Mesangial cell (primary cell): ENCODE results near the gene RABL6. TPM values are rescaled to one million over a fixed set of nuclear protein-coding genes. Genes with fewer than 3 reads are reported as not detected.

Experiments
- total RNA-seq: library from RNA; depleted of rRNA; stranded (reverse); fragments of >200 nt; gene quantifications from 2 replicates; pipeline ENCODE4 v1.2.3, GENCODE V29; 2015

Gene RABL6, protein sequence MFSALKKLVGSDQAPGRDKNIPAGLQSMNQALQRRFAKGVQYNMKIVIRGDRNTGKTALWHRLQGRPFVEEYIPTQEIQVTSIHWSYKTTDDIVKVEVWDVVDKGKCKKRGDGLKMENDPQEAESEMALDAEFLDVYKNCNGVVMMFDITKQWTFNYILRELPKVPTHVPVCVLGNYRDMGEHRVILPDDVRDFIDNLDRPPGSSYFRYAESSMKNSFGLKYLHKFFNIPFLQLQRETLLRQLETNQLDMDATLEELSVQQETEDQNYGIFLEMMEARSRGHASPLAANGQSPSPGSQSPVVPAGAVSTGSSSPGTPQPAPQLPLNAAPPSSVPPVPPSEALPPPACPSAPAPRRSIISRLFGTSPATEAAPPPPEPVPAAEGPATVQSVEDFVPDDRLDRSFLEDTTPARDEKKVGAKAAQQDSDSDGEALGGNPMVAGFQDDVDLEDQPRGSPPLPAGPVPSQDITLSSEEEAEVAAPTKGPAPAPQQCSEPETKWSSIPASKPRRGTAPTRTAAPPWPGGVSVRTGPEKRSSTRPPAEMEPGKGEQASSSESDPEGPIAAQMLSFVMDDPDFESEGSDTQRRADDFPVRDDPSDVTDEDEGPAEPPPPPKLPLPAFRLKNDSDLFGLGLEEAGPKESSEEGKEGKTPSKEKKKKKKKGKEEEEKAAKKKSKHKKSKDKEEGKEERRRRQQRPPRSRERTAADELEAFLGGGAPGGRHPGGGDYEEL
- 117 and 144 TPM in 2 replicates for total RNA-seq

DNA sequence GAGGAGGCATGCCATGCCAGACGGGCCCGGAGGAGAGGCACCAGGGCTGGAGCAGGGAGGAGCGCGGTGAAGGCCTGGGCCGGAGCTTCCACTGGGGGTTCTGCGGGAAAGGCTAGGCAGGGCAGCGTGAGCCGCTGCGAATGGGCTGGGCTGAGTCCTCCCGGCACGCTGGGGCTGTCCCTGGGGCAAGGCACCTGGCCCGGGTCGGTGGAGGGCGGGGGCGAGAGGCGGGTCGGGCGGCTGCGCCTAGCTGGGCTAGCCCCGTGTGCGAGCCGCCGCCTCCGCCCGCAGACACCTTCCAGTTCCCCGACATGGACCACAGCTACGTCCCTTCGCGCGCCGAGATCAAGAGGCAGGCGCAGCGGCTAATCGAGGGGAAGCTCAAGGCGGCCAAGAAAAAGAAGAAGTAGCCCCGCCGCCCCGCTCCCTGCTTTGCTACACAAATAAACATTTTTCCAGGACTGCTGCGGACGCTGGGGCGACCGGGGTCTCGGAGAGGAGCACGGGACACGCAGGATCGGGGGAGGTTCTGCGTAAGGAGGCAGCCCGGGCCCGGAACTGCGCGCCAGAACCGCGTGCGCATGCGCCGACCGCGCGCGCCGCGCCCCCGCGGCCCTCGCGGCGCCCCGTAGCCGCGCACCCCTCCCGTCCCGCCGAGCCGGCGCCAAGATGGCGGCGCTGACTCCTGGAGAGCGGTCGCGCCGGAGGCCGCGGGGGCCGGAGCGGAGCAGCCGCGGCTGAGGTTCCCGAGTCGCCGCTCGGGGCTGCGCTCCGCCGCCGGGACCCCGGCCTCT is at the start of gene RABL6:
Gene RABL6, plus strand, starts transcription at position 668 of the 794 bp plus-strand sequence. CDS start 249 bp downstream, outside the sequence.

GRCh38 chr9:136764301-136764891 is 43.4 kb upstream of the RABL6 start, which contains the start of gene LCN15:
TSS of gene LCN15 (minus strand) at chr9:136764518. CDS start at chr9:136764488, 30 bp downstream.

DNA sequence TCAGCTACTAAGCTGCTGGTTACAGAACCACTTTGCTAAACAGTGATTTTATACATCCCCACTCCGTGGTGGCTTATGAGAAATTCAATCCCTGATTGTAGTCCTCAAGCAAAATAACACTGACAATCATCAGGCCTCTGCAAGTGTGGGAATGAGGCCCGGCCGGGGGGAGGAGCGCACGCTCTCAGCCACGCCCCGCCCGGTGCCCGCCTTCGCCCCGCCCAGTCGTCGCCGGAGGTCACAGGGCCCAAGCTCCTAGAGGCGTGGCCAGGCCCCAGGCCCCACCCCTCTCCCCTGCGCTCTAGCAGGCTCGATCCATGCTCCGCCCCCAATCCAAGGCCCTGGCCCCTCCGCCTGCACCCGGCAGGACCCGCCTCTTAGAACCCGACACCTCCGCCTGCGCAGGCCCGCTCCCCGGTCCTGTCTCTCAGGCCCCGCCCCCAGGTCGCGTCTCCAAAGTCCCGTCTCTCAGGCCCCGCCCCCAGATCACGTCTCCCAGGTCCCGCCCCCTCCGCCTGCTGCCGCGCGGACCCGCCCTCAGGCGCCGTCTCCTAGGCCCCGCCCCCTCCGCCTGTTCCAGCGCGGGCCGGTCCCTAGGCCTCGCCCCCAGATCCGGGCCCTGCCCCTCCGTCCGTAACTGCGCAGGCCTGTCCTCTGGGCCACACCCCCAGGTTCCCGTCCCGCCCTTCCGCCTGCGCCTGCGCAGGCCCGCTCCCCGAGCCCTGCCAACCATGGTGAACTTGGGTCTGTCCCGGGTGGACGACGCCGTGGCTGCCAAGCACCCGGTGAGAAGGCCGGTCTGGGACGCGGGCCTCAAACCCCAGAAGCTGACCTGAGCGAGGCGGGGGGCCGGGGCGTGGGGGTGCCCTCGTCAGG is 16.9 kb upstream of the RABL6 start, which contains the start of gene TMEM141:
Gene TMEM141, plus strand, starts transcription at position 705 of the 876 bp plus-strand sequence. Its CDS starts 27 bp downstream, at position 732.

DNA sequence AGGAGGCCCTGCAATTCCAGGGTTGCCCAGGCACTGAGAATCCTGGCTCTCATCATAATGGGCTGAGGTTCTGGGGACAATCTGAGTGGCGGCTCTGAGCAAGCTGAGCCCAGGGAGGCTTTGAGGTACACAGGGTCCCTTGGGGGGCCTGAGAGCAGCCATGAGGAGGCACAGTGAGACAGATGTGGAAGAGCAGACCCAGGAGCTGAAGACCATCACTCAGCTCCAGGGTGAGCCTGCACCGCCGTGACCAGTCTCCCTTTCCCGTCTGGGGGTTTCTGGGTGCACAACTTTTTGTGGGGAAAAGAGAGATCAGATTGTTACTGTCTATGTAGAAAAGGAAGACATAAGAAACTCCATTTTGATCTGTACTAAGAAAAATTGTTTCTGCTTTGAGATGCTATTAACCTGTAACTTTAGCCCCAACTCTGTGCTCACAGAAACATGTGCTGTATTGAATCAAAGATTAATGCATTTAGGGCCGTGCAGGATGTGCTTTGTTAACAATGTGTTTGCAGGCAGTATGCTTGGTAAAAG is 11.4 kb upstream of the RABL6 start, which contains the start of gene CCDC183:
Gene CCDC183, plus strand, starts transcription at position 101 of the 537 bp plus-strand sequence. Its CDS starts 60 bp downstream, at position 161.

GRCh38 chr9:136842380-136842948 is 34.7 kb downstream of the RABL6 start, which contains the start of gene AJM1:
TSS of gene AJM1 (plus strand) at chr9:136842478. CDS start at chr9:136844415, 1,937 bp downstream.

DNA sequence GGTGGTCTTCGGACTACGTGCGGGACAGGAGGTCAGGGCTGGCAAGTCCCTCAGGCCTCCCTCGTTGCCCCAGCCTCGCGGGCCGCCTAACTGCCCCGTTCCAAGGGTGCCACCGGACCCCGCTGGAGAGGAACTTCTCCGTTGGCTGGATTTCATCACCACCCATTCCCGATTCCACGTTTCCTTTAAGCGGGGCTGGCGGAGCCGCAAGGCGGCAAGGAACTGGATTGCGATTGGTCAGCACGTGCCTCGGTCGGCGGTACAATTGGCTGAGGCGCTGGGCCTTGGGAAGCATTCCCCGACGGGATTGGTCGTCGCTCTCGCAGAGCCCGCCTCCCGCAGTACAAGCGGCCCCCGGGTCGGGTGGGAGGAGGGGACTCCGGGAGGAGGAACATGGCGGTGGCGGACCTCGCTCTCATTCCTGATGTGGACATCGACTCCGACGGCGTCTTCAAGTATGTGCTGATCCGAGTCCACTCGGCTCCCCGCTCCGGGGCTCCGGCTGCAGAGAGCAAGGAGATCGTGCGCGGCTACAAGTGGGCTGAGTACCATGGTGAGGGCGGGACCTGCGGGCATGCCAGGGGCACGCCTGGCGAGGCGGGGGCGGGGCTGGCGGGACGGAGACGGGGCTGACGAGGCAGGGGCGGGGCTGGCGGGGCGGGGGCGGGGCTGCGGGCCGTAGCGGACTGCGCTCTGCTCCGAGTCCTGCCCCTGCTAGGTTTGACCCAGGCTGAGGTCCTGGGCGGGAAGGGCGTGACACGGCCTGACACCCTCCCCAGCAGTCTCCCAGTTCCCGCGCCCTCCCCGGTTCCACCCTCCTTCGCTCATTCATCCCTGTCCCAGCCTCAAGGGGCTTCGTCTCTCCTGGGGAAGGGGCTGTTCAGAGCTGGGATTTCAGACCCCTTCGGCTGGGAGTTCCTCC is 41.6 kb downstream of the RABL6 start, which contains the start of gene PHPT1:
Gene PHPT1, plus strand, starts transcription at position 372 of the 922 bp plus-strand sequence. Its CDS starts 22 bp downstream, at position 394.

DNA sequence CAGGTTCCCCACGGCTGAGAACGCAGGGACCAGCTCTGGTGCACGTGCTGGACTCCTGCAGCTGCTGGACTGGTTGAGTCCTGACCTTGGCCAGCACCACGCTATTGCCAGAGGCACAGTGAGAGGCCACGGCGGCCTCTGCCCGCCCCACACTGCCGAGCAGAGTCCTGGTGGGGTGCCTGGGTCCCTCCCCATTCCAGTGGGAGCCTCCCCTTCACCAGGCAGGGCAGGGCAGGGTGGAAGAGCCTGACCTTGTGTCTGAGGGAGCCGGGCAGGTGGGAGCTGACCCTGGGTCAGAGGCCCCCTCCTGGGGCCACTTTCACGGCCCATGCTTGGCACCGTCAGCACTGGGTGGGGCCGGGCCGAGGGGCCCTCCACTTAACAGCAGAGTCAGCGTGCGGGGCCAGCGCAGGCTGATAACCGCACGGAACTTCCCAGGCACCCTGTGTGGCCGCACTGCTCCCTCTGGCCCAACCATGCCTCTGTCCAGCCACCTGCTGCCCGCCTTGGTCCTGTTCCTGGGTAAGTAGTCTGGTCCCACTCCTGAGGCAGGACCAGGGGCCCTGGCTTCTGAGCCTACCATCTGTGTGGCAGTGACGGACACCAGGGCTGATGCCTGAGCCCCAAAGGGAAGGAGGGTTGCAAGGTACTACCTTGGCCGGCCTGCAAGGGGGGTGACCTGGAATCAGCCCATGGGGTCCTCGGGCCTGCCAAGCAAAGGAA is 44.4 kb downstream of the RABL6 start, which contains the start of gene MAMDC4:
Gene MAMDC4, plus strand, starts transcription at position 406 of the 723 bp plus-strand sequence. Its CDS starts 71 bp downstream, at position 477.

DNA sequence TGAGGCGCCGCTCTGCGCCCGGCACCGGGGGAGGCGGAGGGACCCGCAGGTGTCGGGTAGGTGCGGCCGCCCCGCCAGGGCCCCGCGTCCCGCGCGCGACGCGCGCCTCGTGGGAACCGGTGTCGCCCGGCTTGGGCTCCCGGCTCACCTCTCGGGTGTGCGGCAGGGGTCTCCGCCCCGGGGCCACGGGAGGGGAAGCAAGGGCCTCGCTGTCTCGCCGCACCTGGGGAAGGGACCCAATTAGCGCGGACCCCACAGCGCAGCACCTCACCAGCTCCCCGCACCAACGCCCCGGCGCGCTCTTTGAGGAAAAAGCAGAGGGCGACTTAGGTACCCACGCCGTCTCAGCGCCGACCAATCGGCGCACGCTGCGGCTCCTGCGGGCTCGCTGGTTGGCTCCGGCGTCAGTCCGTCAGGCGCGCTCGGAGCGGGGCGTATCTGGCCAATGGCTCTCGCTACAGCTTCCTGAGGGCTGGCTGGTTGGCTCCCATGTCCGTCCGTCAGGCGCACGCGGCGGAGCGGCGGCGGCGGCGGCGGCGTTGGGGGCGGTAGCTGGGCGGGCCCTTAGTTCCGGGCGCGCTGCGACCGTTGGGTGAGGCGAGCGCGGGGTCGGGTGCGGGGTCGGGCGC is 78.3 kb downstream of the RABL6 start, which contains the start of gene TRAF2:
Gene TRAF2, plus strand, starts transcription at position 567 of the 629 bp plus-strand sequence. CDS start 12,225 bp downstream, outside the sequence.

Other genes with a start within 250 kb of the RABL6 start
- 20.4 and 27.0 TPM in 2 replicates for gene EGFL7, start 145.0 kb upstream of the RABL6 start, total RNA-seq
- 59.6 and 67.2 TPM in 2 replicates for gene AGPAT2, start 120.5 kb upstream of the RABL6 start, total RNA-seq
- 8.3 and 18.1 TPM in 2 replicates for gene DIPK1B, start 95.4 kb upstream of the RABL6 start, total RNA-seq
- not detected in 2 replicates for gene LCN10, start 65.0 kb upstream of the RABL6 start, total RNA-seq
- not detected in 2 replicates for gene LCN6, start 59.4 kb upstream of the RABL6 start, total RNA-seq
- gene LCN8, start 49.7 kb upstream of the RABL6 start, total RNA-seq = not detected in 2 replicates
- not detected in 2 replicates for gene LCN15, start 43.4 kb upstream of the RABL6 start, total RNA-seq
- gene TMEM141, start 16.6 kb upstream of the RABL6 start, total RNA-seq = 82.4 and 97.8 TPM in 2 replicates
- gene CCDC183, start 11.6 kb upstream of the RABL6 start, total RNA-seq = 0.25 TPM in 1 of 2 replicates, not detected in the other
- gene AJM1, start 34.5 kb downstream of the RABL6 start, total RNA-seq = 0.81 and 1.5 TPM in 2 replicates
- 109 and 152 TPM in 2 replicates for gene PHPT1, start 41.5 kb downstream of the RABL6 start, total RNA-seq
- gene MAMDC4, start 44.4 kb downstream of the RABL6 start, total RNA-seq = 1.8 and 3.2 TPM in 2 replicates
- 325 and 364 TPM in 2 replicates for gene EDF1, start 58.4 kb downstream of the RABL6 start, total RNA-seq
- 10.9 and 22.7 TPM in 2 replicates for gene TRAF2, start 78.6 kb downstream of the RABL6 start, total RNA-seq
- 150 and 168 TPM in 2 replicates for gene FBXW5, start 136.8 kb downstream of the RABL6 start, total RNA-seq
- gene C8G, start 137.3 kb downstream of the RABL6 start, total RNA-seq = not detected in 2 replicates
- 1.6 TPM in 1 of 2 replicates, not detected in the other for gene LCN12, start 144.3 kb downstream of the RABL6 start, total RNA-seq
- 4.2 and 463 TPM in 2 replicates for gene PTGDS, start 169.6 kb downstream of the RABL6 start, total RNA-seq
- gene LCNL1, start 175.0 kb downstream of the RABL6 start, total RNA-seq = 2.5 TPM in 1 of 2 replicates, not detected in the other
- 49.2 and 65.2 TPM in 2 replicates for gene PAXX, start 184.5 kb downstream of the RABL6 start, total RNA-seq
- gene CLIC3, start 188.6 kb downstream of the RABL6 start, total RNA-seq = 16.5 and 47.4 TPM in 2 replicates
- 7.7 and 44.4 TPM in 2 replicates for gene ABCA2, start 220.3 kb downstream of the RABL6 start, total RNA-seq
- not detected in 2 replicates for gene FUT7, start 224.1 kb downstream of the RABL6 start, total RNA-seq
- 44.0 and 65.8 TPM in 2 replicates for gene NPDC1, start 238.2 kb downstream of the RABL6 start, total RNA-seq
- not detected in 2 replicates for gene ENTPD2, start 246.1 kb downstream of the RABL6 start, total RNA-seq